NCI-H2171 treated with DMSO at 0.1 percent for 48 hours (cell line): ENCODE measurements around the gene VPS52.
"Not testable (repeated sequence)": the region's sequence is repeated elsewhere in the genome, so short reads cannot be mapped to it uniquely, and the experiment has no call there.

Experiments
- DNase-seq: peaks from one replicate; lab custom pipeline; 2025; lab: John Stamatoyannopoulos, UW

The VPS52 gene

GRCh38 chr6:33249732-33250630 lies 21.7 kb downstream of the VPS52 start:
- DNase-seq = no peak

DNA sequence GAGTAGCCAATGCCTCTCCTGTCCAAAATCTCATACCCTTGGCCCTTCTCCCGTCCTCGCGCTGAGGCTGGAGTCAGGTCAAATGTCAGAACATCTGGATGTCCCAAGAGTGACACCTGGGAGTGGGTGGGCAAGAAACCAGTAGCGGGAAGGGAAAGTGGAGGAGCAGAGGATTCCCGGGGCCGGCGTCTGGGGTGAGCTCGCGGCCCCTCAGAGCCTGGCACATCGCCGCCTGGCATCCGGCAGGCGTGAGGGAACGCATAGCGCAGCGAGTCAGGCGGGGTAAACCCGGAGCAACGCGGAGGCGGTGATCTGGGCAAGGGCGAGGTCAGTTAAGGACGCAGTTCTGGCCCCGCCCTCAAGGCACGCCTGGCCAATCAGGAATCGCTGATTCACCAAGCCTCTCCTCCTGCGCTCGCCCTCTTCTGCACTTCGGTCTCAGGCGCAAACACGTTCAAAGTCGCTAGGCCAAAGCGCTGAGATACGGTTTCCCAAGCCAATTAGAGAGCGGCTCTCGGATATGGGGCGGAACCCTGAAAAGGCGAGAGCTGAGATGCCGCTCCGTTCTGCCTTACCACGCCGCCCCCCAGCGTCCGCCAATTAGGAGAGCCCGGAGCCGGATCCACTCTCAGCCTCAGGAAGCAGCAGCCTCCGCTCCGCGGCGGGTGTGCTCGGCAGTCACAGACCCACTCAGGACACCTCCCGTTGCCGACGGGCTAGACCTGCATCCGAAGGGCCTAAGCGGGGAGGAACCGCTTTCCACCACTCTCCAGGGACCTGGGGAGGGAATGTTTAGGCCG lies 22.5 kb downstream of the VPS52 start:
- peak; percentile 99 for DNase-seq

- peak; percentile 71 for DNase-seq
Observed at GRCh38 chr6:33248643-33248931, 23.1 kb downstream of the VPS52 start.

DNA sequence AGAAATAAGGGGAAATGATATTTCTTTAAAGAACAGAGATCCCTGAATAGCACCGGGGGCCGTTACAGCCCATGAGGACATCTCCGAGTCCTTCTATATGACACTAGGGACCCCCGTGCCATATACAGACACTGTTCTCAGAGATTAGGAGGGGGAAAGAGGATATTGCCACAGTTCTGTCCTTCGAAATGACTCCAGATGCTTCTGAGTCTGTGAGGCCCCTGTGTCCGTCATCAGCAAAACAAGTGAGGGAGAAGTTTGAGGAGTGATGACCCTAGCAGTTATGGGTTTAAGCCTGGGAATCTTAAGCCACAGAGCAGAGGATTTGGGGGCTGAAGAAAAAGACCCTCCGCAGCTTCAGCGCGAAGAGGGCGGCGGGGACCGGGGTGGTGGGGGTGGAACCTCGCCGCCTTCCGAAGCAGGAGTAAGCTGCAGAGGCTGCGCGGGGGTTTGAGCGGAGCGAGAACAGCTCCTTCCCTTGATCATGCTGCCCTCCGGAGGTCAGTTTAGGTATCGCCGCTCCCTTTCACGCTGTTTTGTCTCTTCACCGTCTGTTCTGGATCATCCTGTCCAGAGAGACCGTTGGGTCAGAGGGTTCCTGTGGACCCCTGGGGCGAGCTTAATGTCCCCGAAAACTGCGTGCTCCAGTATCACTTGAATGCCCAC lies 23.6 kb downstream of the VPS52 start:
- DNase-seq = peak; percentile 87

DNA sequence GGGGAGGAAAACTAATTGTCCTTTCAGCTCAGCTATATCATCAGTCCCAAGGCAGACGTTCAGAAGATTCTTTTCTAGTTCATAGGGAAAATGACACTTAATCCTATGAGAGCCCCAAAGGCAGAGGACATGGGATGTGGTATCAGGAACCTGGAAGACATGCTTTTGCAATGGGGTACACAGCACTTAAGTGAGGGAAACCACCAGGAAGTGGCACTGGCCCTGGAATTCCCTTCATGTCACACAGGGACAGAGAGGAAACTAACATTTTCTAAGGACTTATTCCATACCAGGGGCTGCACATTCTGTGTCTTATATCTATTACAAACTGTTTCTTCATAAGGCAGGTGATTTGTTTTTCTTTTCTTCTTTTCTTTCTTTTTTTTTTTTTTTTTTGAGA lies 28.2 kb downstream of the VPS52 start:
- no peak for DNase-seq

DNA sequence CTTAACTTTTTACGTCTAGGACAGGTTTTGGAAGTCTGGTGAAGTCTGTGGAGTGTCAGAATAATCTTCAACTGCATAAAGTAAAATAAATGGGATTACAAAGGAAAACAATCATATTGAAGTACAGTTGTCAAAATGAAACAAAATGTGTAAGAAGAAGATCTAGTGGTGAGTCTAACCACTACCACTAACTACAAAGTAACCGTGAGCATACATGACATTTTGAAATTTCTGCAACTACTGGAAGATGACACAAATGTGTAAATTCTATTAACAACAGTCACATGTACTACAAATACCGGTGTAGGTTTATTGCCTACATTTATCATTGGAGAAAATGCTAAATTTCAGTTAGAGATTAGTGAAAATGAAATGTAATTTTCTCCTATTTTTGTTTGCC lies 29.7 kb downstream of the VPS52 start:
- no peak for DNase-seq

GRCh38 chr6:33237741-33238140 lies 33.9 kb downstream of the VPS52 start:
- no peak for DNase-seq

- no peak for DNase-seq
Observed at GRCh38 chr6:33236852-33237251, 34.8 kb downstream of the VPS52 start.

GRCh38 chr6:33236328-33236727 lies 35.3 kb downstream of the VPS52 start:
- no peak for DNase-seq

GRCh38 chr6:33235221-33235634 lies 36.4 kb downstream of the VPS52 start:
- DNase-seq = peak; percentile 95

DNA sequence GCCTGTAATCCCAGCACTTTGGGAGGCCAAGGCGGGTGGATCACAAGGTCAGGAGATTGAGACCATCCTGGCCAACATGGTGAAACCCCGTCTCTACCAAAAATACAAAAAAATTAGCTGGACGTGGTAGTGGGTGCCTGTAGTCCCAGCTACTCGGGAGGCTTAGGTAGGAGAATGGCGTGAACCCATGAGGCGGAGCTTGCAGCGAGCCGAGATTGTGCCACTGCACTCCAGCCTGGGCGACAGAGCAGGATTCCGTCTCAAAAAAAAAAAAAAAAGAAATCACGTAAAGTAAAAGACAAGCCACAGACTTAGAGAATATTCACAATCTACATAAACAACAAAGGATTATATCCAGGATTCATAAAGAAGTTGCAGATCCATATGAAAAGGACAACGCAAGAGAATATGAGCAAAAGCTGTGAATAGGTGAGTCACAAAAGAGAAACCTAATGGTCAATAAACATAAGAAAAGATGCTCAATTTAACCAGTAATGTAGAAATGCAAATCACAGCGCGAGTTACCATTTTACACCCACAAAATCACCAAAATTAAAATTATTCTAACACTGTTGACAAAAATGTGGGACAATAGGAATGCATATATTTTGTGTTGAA lies 45.1 kb downstream of the VPS52 start:
- not testable (repeated sequence) for DNase-seq

DNA sequence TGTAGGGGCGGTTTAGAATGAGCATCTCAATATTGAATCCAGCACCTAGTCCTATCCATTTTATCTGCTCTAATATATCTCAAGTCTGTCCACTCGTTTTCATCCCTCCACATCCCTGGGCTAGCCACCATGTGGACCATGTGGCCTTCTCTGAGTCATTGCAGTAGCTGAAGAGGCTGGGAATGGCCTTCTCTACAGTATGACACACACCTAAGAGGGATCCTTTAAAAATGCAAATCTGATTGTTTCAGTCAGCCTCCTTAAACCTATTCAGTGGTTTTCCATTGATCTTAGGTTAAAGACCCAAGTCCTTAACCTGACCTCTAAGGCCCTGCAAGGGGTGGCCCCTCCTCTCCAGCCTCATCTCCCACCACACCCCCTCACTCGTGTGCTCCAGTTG lies 54.0 kb downstream of the VPS52 start:
- no peak for DNase-seq

GRCh38 chr6:33217246-33217645 lies 54.4 kb downstream of the VPS52 start:
- no peak for DNase-seq

GRCh38 chr6:33216117-33216649 lies 55.5 kb downstream of the VPS52 start:
- DNase-seq = no peak

DNA sequence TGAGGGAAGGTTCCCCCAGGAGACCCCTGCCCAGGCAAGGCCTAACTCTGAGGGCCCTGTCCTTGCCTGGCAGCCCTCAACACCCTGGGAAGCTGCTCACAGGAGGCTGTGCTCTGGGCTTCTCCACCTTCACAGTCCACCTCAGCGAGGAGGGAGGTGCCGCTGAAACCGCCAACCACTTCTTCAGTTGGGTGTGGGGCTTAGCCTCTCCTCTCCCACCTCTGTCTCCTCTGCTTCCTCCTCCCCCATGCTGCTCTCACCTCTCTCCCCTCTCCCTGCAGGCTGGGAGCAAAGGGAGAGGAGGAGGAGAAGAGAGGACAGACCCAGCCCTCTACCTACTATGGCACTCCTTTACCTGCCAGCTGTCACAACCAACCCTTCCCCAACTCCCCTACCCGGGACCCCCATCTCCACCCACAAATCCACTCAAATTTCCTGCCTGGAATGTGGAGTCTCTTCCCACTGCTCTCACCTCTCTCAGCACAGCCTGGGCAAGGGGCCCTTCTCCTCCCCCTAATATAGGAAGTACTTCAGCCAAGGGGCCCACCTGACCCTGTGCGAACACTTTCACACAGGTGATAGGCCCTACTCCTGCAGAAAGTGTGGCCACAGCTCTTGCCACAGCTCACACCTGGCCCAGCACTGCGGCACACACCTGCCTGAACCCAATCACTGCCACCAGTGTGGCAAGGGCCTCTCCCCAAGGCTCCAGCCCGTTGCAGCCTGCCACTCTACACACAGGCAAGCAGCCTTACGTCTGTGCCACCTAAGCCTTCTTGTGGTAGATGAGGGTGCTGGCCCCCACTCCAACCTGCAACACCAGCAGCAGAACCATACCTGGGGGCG lies 56.2 kb downstream of the VPS52 start:
- no peak for DNase-seq

GRCh38 chr6:33213989-33214335 lies 57.7 kb downstream of the VPS52 start:
- DNase-seq = no peak

- peak; percentile 48 for DNase-seq
Observed at GRCh38 chr6:33213166-33213988, 58.3 kb downstream of the VPS52 start.

DNA sequence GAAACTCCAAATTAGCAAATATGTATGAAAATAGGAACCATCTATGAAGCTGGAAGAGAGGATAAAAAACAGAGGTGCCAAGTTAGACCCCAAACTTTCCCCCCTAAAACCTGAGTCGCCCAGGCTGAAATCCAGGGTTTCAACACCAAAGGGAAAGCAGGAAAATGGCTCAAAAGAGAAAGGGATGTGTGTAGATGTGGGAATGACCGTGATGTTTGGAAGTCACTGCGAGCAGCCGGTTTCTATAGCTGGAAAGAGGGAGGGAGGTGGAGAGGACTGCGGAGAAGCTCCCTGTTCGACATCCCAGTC lies 58.9 kb downstream of the VPS52 start:
- peak; percentile 44 for DNase-seq

DNA sequence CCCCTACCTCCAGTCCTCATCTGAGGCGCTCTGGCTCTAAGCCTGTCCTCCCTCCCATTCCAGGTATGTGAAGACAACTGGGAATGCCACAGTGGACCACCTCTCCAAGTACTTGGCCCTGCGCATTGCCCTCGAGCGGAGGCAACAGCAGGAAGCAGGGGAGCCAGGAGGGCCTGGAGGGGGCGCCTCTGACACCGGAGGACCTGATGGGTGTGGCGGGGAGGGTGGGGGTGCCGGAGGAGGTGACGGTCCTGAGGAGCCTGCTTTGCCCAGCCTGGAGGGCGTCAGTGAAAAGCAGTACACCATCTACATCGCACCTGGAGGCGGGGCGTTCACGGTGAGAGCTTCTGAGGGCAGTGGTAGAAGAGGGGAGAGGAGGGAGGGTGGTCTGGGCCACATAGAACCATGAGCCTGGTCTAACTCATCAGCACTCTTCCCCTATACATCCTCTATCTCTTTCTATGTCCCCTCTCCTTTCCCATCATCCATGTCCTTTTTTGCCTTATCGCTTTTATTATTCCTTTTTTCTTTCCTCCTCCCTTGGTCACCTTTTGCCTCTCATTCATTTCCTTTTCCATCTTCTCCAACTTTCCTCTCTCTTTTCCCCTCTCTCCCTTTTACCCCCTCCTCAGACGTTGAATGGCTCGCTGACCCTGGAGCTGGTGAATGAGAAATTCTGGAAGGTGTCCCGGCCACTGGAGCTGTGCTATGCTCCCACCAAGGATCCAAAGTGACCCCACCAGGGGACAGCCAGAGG lies 59.8 kb downstream of the VPS52 start:
- DNase-seq = no peak

- no peak for DNase-seq
Observed at GRCh38 chr6:33211136-33211535, 60.5 kb downstream of the VPS52 start.
